BLaER1 (cell line): Measurements from ENCODE around the gene CDH24.
"Not testable (repeated sequence)": the region's sequence is repeated elsewhere in the genome, so short reads cannot be mapped to it uniquely, and the experiment has no call there.

Experiments used
- H3K27ac ChIP-seq: shearing (Covaris generic); formaldehyde crosslinking; 2 replicates; pipeline ENCODE4 v1.8.1; 2022
- H3K27me3 ChIP-seq: shearing (Covaris generic); formaldehyde crosslinking; 2 replicates; pipeline ENCODE4 v1.8.1; 2022
- H3K36me3 ChIP-seq: shearing (Covaris generic); formaldehyde crosslinking; 2 replicates; pipeline ENCODE4 v1.8.1; 2022
- H3K4me1 ChIP-seq: shearing (Covaris generic); formaldehyde crosslinking; 2 replicates; pipeline ENCODE4 v1.8.1; 2022
- H3K4me2 ChIP-seq: shearing (Covaris generic); formaldehyde crosslinking; 2 replicates; pipeline ENCODE4 v1.8.1; 2022
- H3K4me3 ChIP-seq: shearing (Covaris generic); formaldehyde crosslinking; 2 replicates; pipeline ENCODE4 v1.8.1; 2022
- H3K9ac ChIP-seq: shearing (Covaris generic); formaldehyde crosslinking; 2 replicates; pipeline ENCODE4 v1.8.1; 2022
- H3K9me3 ChIP-seq: shearing (Covaris generic); formaldehyde crosslinking; 2 replicates; pipeline ENCODE4 v1.8.1; 2022
- H4K20me1 ChIP-seq: shearing (Covaris generic); formaldehyde crosslinking; 2 replicates; pipeline ENCODE4 v1.8.1; 2022
- Cebpa-rat ChIP-seq: shearing (Covaris generic); IDR thresholded peaks from 2 replicates; pipeline ENCODE4 v1.8.1; 2022

The CDH24 gene

GRCh38 chr14:23021889-23022442 lies 35.4 kb downstream of the CDH24 start:
- H3K27ac ChIP-seq: no peak overlapping the region
- TF ChIP-seq Cebpa-rat: no peak
- no peaks in the 10 kb centered on the region for H3K4me1 ChIP-seq

GRCh38 chr14:23021434-23021833 lies 35.9 kb downstream of the CDH24 start:
- peaks cover 20% of the 10 kb centered on the region; the same call in 1 of the 2 replicates for H4K20me1 ChIP-seq
- H3K4me3 ChIP-seq: no peak overlapping the region
- H3K4me2 ChIP-seq: no peak overlapping the region
- no peaks in the 10 kb centered on the region for H3K9me3 ChIP-seq
- no peak for TF ChIP-seq Cebpa-rat
- H3K9ac ChIP-seq: no peak overlapping the region
- no peaks in the 10 kb centered on the region for H3K27me3 ChIP-seq
- no peaks in the 10 kb centered on the region for H3K4me1 ChIP-seq
- peaks cover 54% of the 10 kb centered on the region for H3K36me3 ChIP-seq
- no peak overlapping the region for H3K27ac ChIP-seq

More at GRCh38 chr14:23021889-23022442, 35.4 kb downstream of the CDH24 start:
- peaks cover 20% of the 10 kb centered on the region; the same call in 1 of the 2 replicates for H4K20me1 ChIP-seq
- H3K4me2 ChIP-seq: no peak overlapping the region
- H3K36me3 ChIP-seq: peaks cover 59% of the 10 kb centered on the region
- no peaks in the 10 kb centered on the region for H3K9me3 ChIP-seq
- H3K4me3 ChIP-seq: no peak overlapping the region
- no peak overlapping the region for H3K9ac ChIP-seq
- H3K27me3 ChIP-seq: no peaks in the 10 kb centered on the region

- H3K9me3 ChIP-seq: no peaks in the 10 kb centered on the region
- H3K4me3 ChIP-seq: no peak overlapping the region
- peaks cover 17% of the 10 kb centered on the region; the same call in 1 of the 2 replicates for H4K20me1 ChIP-seq
- H3K4me2 ChIP-seq: no peak overlapping the region
- no peak overlapping the region for H3K9ac ChIP-seq
- H3K27ac ChIP-seq: no peak overlapping the region
- TF ChIP-seq Cebpa-rat: no peak
- H3K36me3 ChIP-seq: peaks cover 44% of the 10 kb centered on the region
- H3K4me1 ChIP-seq: no peaks in the 10 kb centered on the region
- H3K27me3 ChIP-seq: no peaks in the 10 kb centered on the region
These were observed 36.9 kb downstream of the CDH24 start for GRCh38 chr14:23020143-23021128.

GRCh38 chr14:23018107-23018506 lies 39.2 kb downstream of the CDH24 start:
- Histone ChIP-seq H3K4me3 (no peak overlapping the region), H4K20me1 (0 out of 2 replicates have a peak, but pooled peaks cover 4% of the 10 kb centered on the region), H3K4me2 (no peak overlapping the region), H3K4me1 (no peaks in the 10 kb centered on the region), H3K36me3 (peaks cover 20% of the 10 kb centered on the region), H3K27ac (no peak overlapping the region), H3K9ac (no peak overlapping the region), H3K27me3 (no peaks in the 10 kb centered on the region), H3K9me3 (no peaks in the 10 kb centered on the region)
- no peak for TF ChIP-seq Cebpa-rat

- Histone ChIP-seq H3K27me3 (no peaks in the 10 kb centered on the region), H4K20me1 (0 out of 2 replicates have a peak, but pooled peaks cover under 1% of the 10 kb centered on the region)
These were observed 40.2 kb downstream of the CDH24 start for GRCh38 chr14:23017091-23017490.

GRCh38 chr14:23015618-23016017 lies 41.7 kb downstream of the CDH24 start:
- Histone ChIP-seq H3K27me3 (no peaks in the 10 kb centered on the region), H3K4me1 (no peaks in the 10 kb centered on the region), H4K20me1 (no peaks in the 10 kb centered on the region), H3K4me2 (no peak overlapping the region), H3K27ac (no peak overlapping the region), H3K4me3 (no peak overlapping the region), H3K36me3 (peaks cover 4% of the 10 kb centered on the region; the same call in 1 of the 2 replicates), H3K9me3 (no peaks in the 10 kb centered on the region), H3K9ac (no peak overlapping the region)
- no peak for TF ChIP-seq Cebpa-rat

More at GRCh38 chr14:23017091-23017490, 40.2 kb downstream of the CDH24 start:
- H3K9me3 ChIP-seq: no peaks in the 10 kb centered on the region
- peaks cover 16% of the 10 kb centered on the region for H3K36me3 ChIP-seq
- H3K4me2 ChIP-seq: no peak overlapping the region
- H3K4me1 ChIP-seq: no peaks in the 10 kb centered on the region
- H3K27ac ChIP-seq: no peak overlapping the region
- TF ChIP-seq Cebpa-rat: no peak
- H3K4me3 ChIP-seq: no peak overlapping the region
- no peak overlapping the region for H3K9ac ChIP-seq

GRCh38 chr14:23013749-23014054 lies 43.6 kb downstream of the CDH24 start:
- H3K36me3 ChIP-seq, H3K9ac ChIP-seq, H4K20me1 ChIP-seq, H3K4me3 ChIP-seq, H3K27ac ChIP-seq, H3K9me3 ChIP-seq, H3K4me2 ChIP-seq, H3K27me3 ChIP-seq: not testable (repeated sequence)
- peaks cover 12% of the 10 kb centered on the region for H3K4me1 ChIP-seq

- no peaks in the 10 kb centered on the region for H3K27me3 ChIP-seq
- TF ChIP-seq Cebpa-rat: no peak
- no peak overlapping the region for H3K4me3 ChIP-seq
- H3K4me1 ChIP-seq: peaks cover 17% of the 10 kb centered on the region
- no peak overlapping the region for H3K4me2 ChIP-seq
- no peaks in the 10 kb centered on the region for H3K36me3 ChIP-seq
- H3K9ac ChIP-seq: no peak overlapping the region
- no peaks in the 10 kb centered on the region for H3K9me3 ChIP-seq
- no peaks in the 10 kb centered on the region for H4K20me1 ChIP-seq
- H3K27ac ChIP-seq: no peak overlapping the region
These were observed 44.1 kb downstream of the CDH24 start for GRCh38 chr14:23013054-23013748.

- Histone ChIP-seq H3K27ac (peak within 1 kb of the TSS; percentile 95), H3K4me1 (peaks cover 41% of the 10 kb centered on the region)
These were observed 47.2 kb downstream of the CDH24 start, which contains the start of gene C14orf93 for GRCh38 chr14:23009939-23010726. C14orf93 (minus strand) TSS chr14:23010143; CDS start chr14:22999023, 11,120 bp downstream.

More at GRCh38 chr14:23009939-23010726, 47.2 kb downstream of the CDH24 start, which contains the start of gene C14orf93:
- H3K9me3 ChIP-seq: no peaks in the 10 kb centered on the region
- H3K36me3 ChIP-seq: no peaks in the 10 kb centered on the region
- TF ChIP-seq Cebpa-rat: no peak
- H3K4me2 ChIP-seq: peak within 1 kb of the TSS; percentile 79
- H3K27me3 ChIP-seq: no peaks in the 10 kb centered on the region
- peak within 1 kb of the TSS; percentile 79 for H3K9ac ChIP-seq
- peak within 1 kb of the TSS; percentile 66 for H3K4me3 ChIP-seq
- no peaks in the 10 kb centered on the region for H4K20me1 ChIP-seq
